ENCODE measurements around the gene TUBGCP2. TPM values are rescaled to one million over a fixed set of nuclear protein-coding genes. Genes with fewer than 3 reads are reported as not detected.

Gene TUBGCP2
- total RNA-seq, 1 experiment from 2014 or later = 35.4 TPM

DNA sequence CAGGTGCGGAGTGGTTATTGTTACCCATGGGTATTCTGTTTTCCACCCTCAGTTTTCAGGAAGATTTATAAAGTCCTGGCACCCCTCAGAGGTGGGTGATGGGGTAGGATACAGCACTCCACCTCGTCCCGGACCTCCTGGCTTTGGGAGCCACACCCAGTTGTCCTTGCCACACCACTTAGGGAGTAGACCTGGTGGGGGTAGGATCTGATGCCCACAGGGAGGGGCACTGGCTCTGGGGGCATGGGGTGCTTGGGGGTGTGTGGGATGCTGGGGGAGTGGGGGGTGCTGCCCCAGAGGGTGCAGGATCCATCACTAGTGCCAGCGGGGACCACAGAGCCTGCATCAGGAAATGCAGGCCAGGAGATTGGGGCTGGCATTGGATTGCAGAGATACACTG is 4.5 kb upstream of the TUBGCP2 start (continued):
- TF ChIP-seq, protein P1, sequence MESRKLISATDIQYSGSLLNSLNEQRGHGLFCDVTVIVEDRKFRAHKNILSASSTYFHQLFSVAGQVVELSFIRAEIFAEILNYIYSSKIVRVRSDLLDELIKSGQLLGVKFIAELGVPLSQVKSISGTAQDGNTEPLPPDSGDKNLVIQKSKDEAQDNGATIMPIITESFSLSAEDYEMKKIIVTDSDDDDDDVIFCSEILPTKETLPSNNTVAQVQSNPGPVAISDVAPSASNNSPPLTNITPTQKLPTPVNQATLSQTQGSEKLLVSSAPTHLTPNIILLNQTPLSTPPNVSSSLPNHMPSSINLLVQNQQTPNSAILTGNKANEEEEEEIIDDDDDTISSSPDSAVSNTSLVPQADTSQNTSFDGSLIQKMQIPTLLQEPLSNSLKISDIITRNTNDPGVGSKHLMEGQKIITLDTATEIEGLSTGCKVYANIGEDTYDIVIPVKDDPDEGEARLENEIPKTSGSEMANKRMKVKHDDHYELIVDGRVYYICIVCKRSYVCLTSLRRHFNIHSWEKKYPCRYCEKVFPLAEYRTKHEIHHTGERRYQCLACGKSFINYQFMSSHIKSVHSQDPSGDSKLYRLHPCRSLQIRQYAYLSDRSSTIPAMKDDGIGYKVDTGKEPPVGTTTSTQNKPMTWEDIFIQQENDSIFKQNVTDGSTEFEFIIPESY (IDR thresholded peaks at IDR 0.05; ENCODE audit: extremely low read depth, insufficient replicate concordance, low read length) = no peak

DNA sequence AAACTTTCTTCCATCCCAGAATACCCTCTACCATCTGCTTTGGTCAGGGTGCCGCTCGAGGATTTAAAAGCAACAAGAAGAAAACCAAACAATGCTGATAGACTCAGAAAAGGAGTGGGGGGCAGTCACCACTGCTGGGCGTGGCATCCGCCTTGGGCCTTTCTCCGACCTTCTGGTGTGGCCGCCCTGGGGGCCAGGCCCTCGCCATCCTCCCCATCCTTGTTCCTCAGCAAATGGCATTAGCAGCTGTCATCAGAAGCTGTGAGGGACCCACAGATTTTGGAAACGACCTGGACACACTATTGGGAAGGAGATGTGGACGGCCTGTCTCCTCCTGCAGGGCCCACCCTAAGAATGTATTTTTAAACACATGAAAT is 4.1 kb upstream of the TUBGCP2 start:
- DNase-seq (ENCODE audit: low read depth, low spot score) = no peak
- no TSS peak for BruUV-seq (replicated peaks)
- Histone ChIP-seq H3K36me3 (ENCODE audit: control insufficient read depth in 1 of 2, insufficient read depth in 2 of 2, low read length in 2 of 2) (peaks cover 0 to 3% of the 10 kb centered on the region in 2 experiments; a peak in 1 of 4 replicates), H3K9me2 (ENCODE audit: insufficient read depth) (no peaks in the 10 kb centered on the region), H4K20me1 (ENCODE audit: insufficient read depth) (no peaks in the 10 kb centered on the region), H3K79me2 (ENCODE audit: insufficient read depth, low read length) (peaks cover 7% of the 10 kb centered on the region), H2AFZ (ENCODE audit: low read depth, low read length, poor library complexity, severe bottlenecking) (no peak overlapping the region), H3K27ac (ENCODE audit: low read depth, low read length) (no peak overlapping the region), H3K9me3 (ENCODE audit: control insufficient read depth in 1 of 2, insufficient read depth in 1 of 2, low read depth in 1 of 2, low read length in 2 of 2) (no peaks in the 10 kb centered on the region), H3K4me3 (replicated peaks in 1 of 2; ENCODE audit: low read depth in 1 of 2, low read length in 2 of 2) (no peak overlapping the region), H3K27me3 (ENCODE audit: insufficient read depth, low read length) (no peaks in the 10 kb centered on the region), H3K4me2 (ENCODE audit: low read length) (no peak overlapping the region), H3K4me1 (ENCODE audit: control insufficient read depth in 1 of 2, insufficient read depth in 2 of 2, low read length in 2 of 2) (peaks cover 0 to 8% of the 10 kb centered on the region in 2 experiments; a peak in 1 of 4 replicates), H3K9ac (ENCODE audit: low read length) (no peak overlapping the region)
- no peak for ATAC-seq
- intact Hi-C loops (cut with micrococcal nuclease) = no loop called here
- ChIA-PET POLR2A (no interaction called here), RAD21 (ENCODE audit: low non-redundant PET in 1 of 2, low total read pairs in 2 of 2, uncharacterized antibody in 2 of 2, unreplicated experiment in 2 of 2) (no interaction called here), CTCF (no interaction called here)
- TF ChIP-seq, protein P2, sequence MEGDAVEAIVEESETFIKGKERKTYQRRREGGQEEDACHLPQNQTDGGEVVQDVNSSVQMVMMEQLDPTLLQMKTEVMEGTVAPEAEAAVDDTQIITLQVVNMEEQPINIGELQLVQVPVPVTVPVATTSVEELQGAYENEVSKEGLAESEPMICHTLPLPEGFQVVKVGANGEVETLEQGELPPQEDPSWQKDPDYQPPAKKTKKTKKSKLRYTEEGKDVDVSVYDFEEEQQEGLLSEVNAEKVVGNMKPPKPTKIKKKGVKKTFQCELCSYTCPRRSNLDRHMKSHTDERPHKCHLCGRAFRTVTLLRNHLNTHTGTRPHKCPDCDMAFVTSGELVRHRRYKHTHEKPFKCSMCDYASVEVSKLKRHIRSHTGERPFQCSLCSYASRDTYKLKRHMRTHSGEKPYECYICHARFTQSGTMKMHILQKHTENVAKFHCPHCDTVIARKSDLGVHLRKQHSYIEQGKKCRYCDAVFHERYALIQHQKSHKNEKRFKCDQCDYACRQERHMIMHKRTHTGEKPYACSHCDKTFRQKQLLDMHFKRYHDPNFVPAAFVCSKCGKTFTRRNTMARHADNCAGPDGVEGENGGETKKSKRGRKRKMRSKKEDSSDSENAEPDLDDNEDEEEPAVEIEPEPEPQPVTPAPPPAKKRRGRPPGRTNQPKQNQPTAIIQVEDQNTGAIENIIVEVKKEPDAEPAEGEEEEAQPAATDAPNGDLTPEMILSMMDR (IDR thresholded peaks at IDR 0.05 in 2 of 3, conservative IDR thresholded peaks at IDR 0.05 in 1 of 3; ENCODE audit: borderline replicate concordance in 1 of 3, insufficient read depth in 1 of 3, low read depth in 2 of 3, low read length in 2 of 3) = no peak
- no peak for TF ChIP-seq EZH2 (IDR thresholded peaks at IDR 0.05)
- TF ChIP-seq ZNF274 (IDR thresholded peaks at IDR 0.05; ENCODE audit: low read depth, low read length) = no peak
- TF ChIP-seq SP1 (IDR thresholded peaks at IDR 0.05; ENCODE audit: low read depth) = no peak
- TF ChIP-seq EGR1 (IDR thresholded peaks at IDR 0.05; ENCODE audit: low read depth) = no peak
- TF ChIP-seq ZFX (IDR thresholded peaks at IDR 0.05) = no peak
- TF ChIP-seq, protein P1 (IDR thresholded peaks at IDR 0.05; ENCODE audit: extremely low read depth, insufficient replicate concordance, low read length) = no peak
- no peak for TF ChIP-seq POLR2AphosphoS5 (IDR thresholded peaks at IDR 0.05; ENCODE audit: low read depth, low read length)
- TF ChIP-seq SIN3A (IDR thresholded peaks at IDR 0.05; ENCODE audit: low read depth) = no peak
- TF ChIP-seq, protein P3, sequence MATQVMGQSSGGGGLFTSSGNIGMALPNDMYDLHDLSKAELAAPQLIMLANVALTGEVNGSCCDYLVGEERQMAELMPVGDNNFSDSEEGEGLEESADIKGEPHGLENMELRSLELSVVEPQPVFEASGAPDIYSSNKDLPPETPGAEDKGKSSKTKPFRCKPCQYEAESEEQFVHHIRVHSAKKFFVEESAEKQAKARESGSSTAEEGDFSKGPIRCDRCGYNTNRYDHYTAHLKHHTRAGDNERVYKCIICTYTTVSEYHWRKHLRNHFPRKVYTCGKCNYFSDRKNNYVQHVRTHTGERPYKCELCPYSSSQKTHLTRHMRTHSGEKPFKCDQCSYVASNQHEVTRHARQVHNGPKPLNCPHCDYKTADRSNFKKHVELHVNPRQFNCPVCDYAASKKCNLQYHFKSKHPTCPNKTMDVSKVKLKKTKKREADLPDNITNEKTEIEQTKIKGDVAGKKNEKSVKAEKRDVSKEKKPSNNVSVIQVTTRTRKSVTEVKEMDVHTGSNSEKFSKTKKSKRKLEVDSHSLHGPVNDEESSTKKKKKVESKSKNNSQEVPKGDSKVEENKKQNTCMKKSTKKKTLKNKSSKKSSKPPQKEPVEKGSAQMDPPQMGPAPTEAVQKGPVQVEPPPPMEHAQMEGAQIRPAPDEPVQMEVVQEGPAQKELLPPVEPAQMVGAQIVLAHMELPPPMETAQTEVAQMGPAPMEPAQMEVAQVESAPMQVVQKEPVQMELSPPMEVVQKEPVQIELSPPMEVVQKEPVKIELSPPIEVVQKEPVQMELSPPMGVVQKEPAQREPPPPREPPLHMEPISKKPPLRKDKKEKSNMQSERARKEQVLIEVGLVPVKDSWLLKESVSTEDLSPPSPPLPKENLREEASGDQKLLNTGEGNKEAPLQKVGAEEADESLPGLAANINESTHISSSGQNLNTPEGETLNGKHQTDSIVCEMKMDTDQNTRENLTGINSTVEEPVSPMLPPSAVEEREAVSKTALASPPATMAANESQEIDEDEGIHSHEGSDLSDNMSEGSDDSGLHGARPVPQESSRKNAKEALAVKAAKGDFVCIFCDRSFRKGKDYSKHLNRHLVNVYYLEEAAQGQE (IDR thresholded peaks at IDR 0.05; ENCODE audit: low read depth) = no peak
- TF ChIP-seq, protein P4, sequence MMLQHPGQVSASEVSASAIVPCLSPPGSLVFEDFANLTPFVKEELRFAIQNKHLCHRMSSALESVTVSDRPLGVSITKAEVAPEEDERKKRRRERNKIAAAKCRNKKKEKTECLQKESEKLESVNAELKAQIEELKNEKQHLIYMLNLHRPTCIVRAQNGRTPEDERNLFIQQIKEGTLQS (IDR thresholded peaks at IDR 0.05) = no peak
- no peak for TF ChIP-seq TCF7L2 (IDR thresholded peaks at IDR 0.05; ENCODE audit: borderline replicate concordance, extremely low read depth, insufficient read depth, insufficient read length)
- no peak for TF ChIP-seq CBX3 (IDR thresholded peaks at IDR 0.05; ENCODE audit: low read depth)
- no peak for TF ChIP-seq RAD21 (IDR thresholded peaks at IDR 0.05; ENCODE audit: low read depth)
